K562 (cell line): Measurements from ENCODE around the gene DUSP28. TPM values are rescaled to one million over a fixed set of nuclear protein-coding genes. Genes with fewer than 3 reads are reported as not detected.

Experiments
- CBFA2T3 ChIP-seq: fragments of 450-650 bp; IDR thresholded peaks from 2 replicates; pipeline ENCODE4 v1.6.1; 2017
- E2F3 ChIP-seq: fragments of 250-450 bp; sonication (Bioruptor Pico); IDR thresholded peaks from 2 replicates; pipeline ENCODE4 v1.4.0; 2020; ENCODE audit warnings: mild to moderate bottlenecking
- GABPB1 ChIP-seq: sonication (generic); formaldehyde crosslinking; IDR thresholded peaks from 2 replicates; pipeline ENCODE4 v1.8.0; 2022; ENCODE audit warnings: mild to moderate bottlenecking, missing genetic modification reagents
- KLF13 ChIP-seq: fragments of 450-650 bp; IDR thresholded peaks from 2 replicates; pipeline ENCODE4 v1.6.1; 2016; ENCODE audit warnings: missing genetic modification characterization, low read depth, mild to moderate bottlenecking, missing compliant biosample characterization, moderate library complexity, borderline replicate concordance
- MEF2A ChIP-seq: IDR thresholded peaks from 2 replicates; pipeline ENCODE4 v1.6.1; 2011; ENCODE audit warnings: low read depth, mild to moderate bottlenecking, low read length, moderate library complexity; ENCODE audit not compliant: control insufficient read depth
- POLR2A ChIP-seq: fragments of 450-650 bp; conservative IDR thresholded peaks from 2 replicates; pipeline ENCODE4 v1.6.1; 2016
- TGIF2 ChIP-seq: sonication (generic); formaldehyde crosslinking; IDR thresholded peaks from 2 replicates; pipeline ENCODE4 v1.8.1; 2022; ENCODE audit warnings: mild to moderate bottlenecking, missing genetic modification reagents, moderate library complexity
- ZBED1 ChIP-seq: IDR thresholded peaks from 2 replicates; pipeline ENCODE4 v1.6.1; 2014
- ZFP1 ChIP-seq: fragments of 450-650 bp; formaldehyde crosslinking; IDR thresholded peaks from 2 replicates; pipeline ENCODE4 v1.4.0; 2020; ENCODE audit warnings: mild to moderate bottlenecking, mixed read lengths
- ZKSCAN1 ChIP-seq: fragments of 150-350 bp; IDR thresholded peaks from 2 replicates; pipeline ENCODE4 v1.6.1; 2016; ENCODE audit warnings: low read depth, low read length
- polyA plus RNA-seq, 8 experiments: library from polyadenylated mRNA; depleted of rRNA in 4 of 8; stranded (reverse) in 5 of 8; unstranded in 3 of 8; fragments of >200 nt; fragmentation: Nextera tagmentation in 2 of 8; fragmentation: Illumina TruSeq in 1 of 8; extraction: Ambion mirVana in 2 of 8; extraction: Trizol in 1 of 8; gene quantifications; 2 replicates each; pipeline versions ENCODE4 v1.2.1 to v1.2.3, GENCODE V29; 2011 to 2014; ENCODE audit warnings: inconsistent platforms in 1 of 8, missing spikeins in 1 of 8
- total RNA-seq, 7 experiments: library from RNA; depleted of rRNA in 6 of 7; stranded (reverse); fragments of >200 nt in 6 of 7; fragmentation: Illumina TruSeq in 2 of 7; extraction: Trizol in 2 of 7; gene quantifications; 2 replicates each; pipeline versions ENCODE4 v1.2.1 to v1.2.3, GENCODE V29; 2011 to 2021; ENCODE audit warnings: low replicate concordance in 1 of 7
- TF ChIP-seq, protein P1 (sequence below): fragments of 450-650 bp; IDR thresholded peaks from 2 replicates; pipeline ENCODE4 v1.7.1; 2018; ENCODE audit warnings: mild to moderate bottlenecking, low read depth; ENCODE audit not compliant: partially characterized antibody
- TF ChIP-seq, protein P2 (sequence below): fragments of 450-650 bp; formaldehyde crosslinking; IDR thresholded peaks from 2 replicates; pipeline ENCODE4 v1.4.0; 2022; ENCODE audit warnings: mild to moderate bottlenecking, moderate library complexity
- TF ChIP-seq, protein P3 (sequence below), 2 experiments: fragments of 150-350 bp in 1 of 2; IDR thresholded peaks; 2 replicates each; pipeline ENCODE4 v1.6.1; 2012 to 2016; ENCODE audit warnings: low read depth in 2 of 2, low read length in 2 of 2, mild to moderate bottlenecking in 1 of 2, moderate library complexity in 1 of 2
- TF ChIP-seq, protein P4 (sequence below): fragments of 250-450 bp; sonication (Bioruptor Pico); IDR thresholded peaks from 2 replicates; pipeline ENCODE4 v1.4.0; 2020

The DUSP28 gene
- total and polyA plus RNA-seq, 9 of the 15 experiments (the other 6 are each of a cell fraction or from before 2014, with no cell fraction given) = 2.8 to 8.1 (median 4.2) TPM

DNA sequence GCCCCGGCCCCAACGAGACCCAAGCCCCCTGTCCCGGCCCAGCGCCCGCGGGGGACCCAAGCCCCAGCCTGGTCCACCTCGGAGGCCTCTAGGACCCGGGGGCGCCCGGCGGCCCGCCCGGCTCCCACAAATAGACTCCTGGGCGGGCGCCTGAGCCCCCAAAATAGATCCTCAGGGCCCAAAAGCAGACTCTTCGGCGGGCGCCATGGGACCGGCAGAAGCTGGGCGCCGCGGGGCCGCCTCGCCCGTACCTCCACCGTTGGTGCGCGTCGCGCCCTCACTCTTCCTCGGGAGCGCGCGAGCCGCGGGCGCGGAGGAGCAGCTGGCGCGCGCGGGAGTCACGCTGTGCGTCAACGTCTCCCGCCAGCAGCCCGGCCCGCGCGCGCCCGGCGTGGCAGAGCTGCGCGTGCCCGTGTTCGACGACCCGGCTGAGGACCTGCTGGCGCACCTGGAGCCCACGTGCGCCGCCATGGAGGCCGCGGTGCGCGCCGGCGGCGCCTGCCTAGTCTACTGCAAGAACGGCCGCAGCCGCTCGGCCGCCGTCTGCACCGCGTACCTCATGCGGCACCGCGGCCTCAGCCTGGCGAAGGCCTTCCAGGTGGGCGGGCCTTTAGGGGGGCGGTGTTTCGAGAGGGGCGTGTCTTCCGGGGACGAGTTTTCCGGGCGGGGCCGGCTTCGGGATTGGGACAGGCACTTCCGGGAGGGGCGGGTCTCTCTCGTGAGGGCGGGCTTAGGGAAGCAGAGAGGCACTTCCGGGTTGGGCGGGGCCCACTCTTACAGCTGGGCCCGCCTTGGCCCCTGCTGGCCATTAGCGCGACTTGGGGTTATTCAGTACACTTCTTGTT is 545 bp downstream of the DUSP28 start (continued):
- TF ChIP-seq, protein P1, sequence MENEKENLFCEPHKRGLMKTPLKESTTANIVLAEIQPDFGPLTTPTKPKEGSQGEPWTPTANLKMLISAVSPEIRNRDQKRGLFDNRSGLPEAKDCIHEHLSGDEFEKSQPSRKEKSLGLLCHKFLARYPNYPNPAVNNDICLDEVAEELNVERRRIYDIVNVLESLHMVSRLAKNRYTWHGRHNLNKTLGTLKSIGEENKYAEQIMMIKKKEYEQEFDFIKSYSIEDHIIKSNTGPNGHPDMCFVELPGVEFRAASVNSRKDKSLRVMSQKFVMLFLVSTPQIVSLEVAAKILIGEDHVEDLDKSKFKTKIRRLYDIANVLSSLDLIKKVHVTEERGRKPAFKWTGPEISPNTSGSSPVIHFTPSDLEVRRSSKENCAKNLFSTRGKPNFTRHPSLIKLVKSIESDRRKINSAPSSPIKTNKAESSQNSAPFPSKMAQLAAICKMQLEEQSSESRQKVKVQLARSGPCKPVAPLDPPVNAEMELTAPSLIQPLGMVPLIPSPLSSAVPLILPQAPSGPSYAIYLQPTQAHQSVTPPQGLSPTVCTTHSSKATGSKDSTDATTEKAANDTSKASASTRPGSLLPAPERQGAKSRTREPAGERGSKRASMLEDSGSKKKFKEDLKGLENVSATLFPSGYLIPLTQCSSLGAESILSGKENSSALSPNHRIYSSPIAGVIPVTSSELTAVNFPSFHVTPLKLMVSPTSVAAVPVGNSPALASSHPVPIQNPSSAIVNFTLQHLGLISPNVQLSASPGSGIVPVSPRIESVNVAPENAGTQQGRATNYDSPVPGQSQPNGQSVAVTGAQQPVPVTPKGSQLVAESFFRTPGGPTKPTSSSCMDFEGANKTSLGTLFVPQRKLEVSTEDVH = peak; percentile 82
- TF ChIP-seq, protein P2, sequence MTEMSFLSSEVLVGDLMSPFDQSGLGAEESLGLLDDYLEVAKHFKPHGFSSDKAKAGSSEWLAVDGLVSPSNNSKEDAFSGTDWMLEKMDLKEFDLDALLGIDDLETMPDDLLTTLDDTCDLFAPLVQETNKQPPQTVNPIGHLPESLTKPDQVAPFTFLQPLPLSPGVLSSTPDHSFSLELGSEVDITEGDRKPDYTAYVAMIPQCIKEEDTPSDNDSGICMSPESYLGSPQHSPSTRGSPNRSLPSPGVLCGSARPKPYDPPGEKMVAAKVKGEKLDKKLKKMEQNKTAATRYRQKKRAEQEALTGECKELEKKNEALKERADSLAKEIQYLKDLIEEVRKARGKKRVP (CRISPR knock-in tag) = no peak
- peak; percentile 5; the same call in 1 of the 2 replicates for TF ChIP-seq ZKSCAN1
- peak; percentile 62; the same call in 1 of the 2 replicates for TF ChIP-seq KLF13
- TF ChIP-seq MEF2A = no peak
- 0 out of 2 replicates have a peak, but pooled peaks have one; percentile 25 for TF ChIP-seq TGIF2 (CRISPR knock-in tag)
- no peak for TF ChIP-seq ZFP1 (CRISPR knock-in tag)
- peak; percentile 75 for TF ChIP-seq GABPB1 (CRISPR knock-in tag)
- TF ChIP-seq, protein P3, sequence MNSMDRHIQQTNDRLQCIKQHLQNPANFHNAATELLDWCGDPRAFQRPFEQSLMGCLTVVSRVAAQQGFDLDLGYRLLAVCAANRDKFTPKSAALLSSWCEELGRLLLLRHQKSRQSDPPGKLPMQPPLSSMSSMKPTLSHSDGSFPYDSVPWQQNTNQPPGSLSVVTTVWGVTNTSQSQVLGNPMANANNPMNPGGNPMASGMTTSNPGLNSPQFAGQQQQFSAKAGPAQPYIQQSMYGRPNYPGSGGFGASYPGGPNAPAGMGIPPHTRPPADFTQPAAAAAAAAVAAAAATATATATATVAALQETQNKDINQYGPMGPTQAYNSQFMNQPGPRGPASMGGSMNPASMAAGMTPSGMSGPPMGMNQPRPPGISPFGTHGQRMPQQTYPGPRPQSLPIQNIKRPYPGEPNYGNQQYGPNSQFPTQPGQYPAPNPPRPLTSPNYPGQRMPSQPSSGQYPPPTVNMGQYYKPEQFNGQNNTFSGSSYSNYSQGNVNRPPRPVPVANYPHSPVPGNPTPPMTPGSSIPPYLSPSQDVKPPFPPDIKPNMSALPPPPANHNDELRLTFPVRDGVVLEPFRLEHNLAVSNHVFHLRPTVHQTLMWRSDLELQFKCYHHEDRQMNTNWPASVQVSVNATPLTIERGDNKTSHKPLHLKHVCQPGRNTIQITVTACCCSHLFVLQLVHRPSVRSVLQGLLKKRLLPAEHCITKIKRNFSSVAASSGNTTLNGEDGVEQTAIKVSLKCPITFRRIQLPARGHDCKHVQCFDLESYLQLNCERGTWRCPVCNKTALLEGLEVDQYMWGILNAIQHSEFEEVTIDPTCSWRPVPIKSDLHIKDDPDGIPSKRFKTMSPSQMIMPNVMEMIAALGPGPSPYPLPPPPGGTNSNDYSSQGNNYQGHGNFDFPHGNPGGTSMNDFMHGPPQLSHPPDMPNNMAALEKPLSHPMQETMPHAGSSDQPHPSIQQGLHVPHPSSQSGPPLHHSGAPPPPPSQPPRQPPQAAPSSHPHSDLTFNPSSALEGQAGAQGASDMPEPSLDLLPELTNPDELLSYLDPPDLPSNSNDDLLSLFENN (IDR thresholded peaks at IDR 0.05; ENCODE audit: low read depth in 2 of 2, low read length in 2 of 2) = 0 out of 4 replicates have a peak, but pooled peaks of 1 of the 2 experiments have one; percentile 14
- peak; percentile 5; the same call in 1 of the 2 replicates for TF ChIP-seq ZBED1
- no peak for TF ChIP-seq CBFA2T3
- TF ChIP-seq E2F3 (CRISPR knock-in tag) = peak; percentile 80
- TF ChIP-seq, protein P4, sequence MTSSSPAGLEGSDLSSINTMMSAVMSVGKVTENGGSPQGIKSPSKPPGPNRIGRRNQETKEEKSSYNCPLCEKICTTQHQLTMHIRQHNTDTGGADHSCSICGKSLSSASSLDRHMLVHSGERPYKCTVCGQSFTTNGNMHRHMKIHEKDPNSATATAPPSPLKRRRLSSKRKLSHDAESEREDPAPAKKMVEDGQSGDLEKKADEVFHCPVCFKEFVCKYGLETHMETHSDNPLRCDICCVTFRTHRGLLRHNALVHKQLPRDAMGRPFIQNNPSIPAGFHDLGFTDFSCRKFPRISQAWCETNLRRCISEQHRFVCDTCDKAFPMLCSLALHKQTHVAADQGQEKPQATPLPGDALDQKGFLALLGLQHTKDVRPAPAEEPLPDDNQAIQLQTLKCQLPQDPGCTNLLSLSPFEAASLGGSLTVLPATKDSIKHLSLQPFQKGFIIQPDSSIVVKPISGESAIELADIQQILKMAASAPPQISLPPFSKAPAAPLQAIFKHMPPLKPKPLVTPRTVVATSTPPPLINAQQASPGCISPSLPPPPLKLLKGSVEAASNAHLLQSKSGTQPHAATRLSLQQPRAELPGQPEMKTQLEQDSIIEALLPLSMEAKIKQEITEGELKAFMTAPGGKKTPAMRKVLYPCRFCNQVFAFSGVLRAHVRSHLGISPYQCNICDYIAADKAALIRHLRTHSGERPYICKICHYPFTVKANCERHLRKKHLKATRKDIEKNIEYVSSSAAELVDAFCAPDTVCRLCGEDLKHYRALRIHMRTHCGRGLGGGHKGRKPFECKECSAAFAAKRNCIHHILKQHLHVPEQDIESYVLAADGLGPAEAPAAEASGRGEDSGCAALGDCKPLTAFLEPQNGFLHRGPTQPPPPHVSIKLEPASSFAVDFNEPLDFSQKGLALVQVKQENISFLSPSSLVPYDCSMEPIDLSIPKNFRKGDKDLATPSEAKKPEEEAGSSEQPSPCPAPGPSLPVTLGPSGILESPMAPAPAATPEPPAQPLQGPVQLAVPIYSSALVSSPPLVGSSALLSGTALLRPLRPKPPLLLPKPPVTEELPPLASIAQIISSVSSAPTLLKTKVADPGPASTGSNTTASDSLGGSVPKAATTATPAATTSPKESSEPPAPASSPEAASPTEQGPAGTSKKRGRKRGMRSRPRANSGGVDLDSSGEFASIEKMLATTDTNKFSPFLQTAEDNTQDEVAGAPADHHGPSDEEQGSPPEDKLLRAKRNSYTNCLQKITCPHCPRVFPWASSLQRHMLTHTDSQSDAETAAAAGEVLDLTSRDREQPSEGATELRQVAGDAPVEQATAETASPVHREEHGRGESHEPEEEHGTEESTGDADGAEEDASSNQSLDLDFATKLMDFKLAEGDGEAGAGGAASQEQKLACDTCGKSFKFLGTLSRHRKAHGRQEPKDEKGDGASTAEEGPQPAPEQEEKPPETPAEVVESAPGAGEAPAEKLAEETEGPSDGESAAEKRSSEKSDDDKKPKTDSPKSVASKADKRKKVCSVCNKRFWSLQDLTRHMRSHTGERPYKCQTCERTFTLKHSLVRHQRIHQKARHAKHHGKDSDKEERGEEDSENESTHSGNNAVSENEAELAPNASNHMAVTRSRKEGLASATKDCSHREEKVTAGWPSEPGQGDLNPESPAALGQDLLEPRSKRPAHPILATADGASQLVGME = no peak
- peak; percentile 62; the same call in 1 of the 2 replicates for TF ChIP-seq POLR2A
